Smooth muscle cell (in vitro differentiated cells): ENCODE measurements around the gene CTPS2. TPM values are rescaled to one million over a fixed set of nuclear protein-coding genes. Genes with fewer than 3 reads are reported as not detected.

Source experiments
- DNase-seq: peaks from one replicate; lab custom pipeline; 2025; ENCODE audit not compliant: unreplicated experiment; lab: John Stamatoyannopoulos, UW
- H2AFZ ChIP-seq: fragments of 200-600 bp; sonication (generic); 2 replicates; pipeline ENCODE4 v1.6.0; 2016; ENCODE audit warnings: antibody characterized with exemption, low read depth, mild to moderate bottlenecking
- H3F3A ChIP-seq: fragments of 200-600 bp; sonication (generic); 2 replicates; pipeline ENCODE4 v1.6.0; 2017; ENCODE audit warnings: antibody characterized with exemption, low read depth
- H3K27ac ChIP-seq: fragments of 200-600 bp; sonication (generic); 2 replicates; pipeline ENCODE4 v1.5.1; 2016; ENCODE audit warnings: low read depth, mild to moderate bottlenecking
- H3K27me3 ChIP-seq: fragments of 200-600 bp; sonication (generic); 2 replicates; pipeline ENCODE4 v1.6.1; 2016; ENCODE audit warnings: low read depth, mild to moderate bottlenecking
- H3K36me3 ChIP-seq: fragments of 200-600 bp; sonication (generic); 2 replicates; pipeline ENCODE4 v1.5.1; 2016; ENCODE audit warnings: low read depth
- H3K4me1 ChIP-seq: fragments of 200-600 bp; sonication (generic); 2 replicates; pipeline ENCODE4 v1.5.1; 2016; ENCODE audit warnings: low read depth
- H3K4me2 ChIP-seq: fragments of 200-600 bp; sonication (generic); 2 replicates; pipeline ENCODE4 v1.6.0; 2016; ENCODE audit warnings: mild to moderate bottlenecking
- H3K4me3 ChIP-seq: fragments of 200-600 bp; sonication (generic); 2 replicates; pipeline ENCODE4 v1.5.1; 2016; ENCODE audit warnings: mild to moderate bottlenecking
- H3K79me2 ChIP-seq: fragments of 200-600 bp; sonication (generic); 2 replicates; pipeline ENCODE4 v1.6.0; 2016; ENCODE audit warnings: low read depth, mild to moderate bottlenecking
- H3K9ac ChIP-seq: fragments of 200-600 bp; sonication (generic); 2 replicates; pipeline ENCODE4 v1.6.0; 2016; ENCODE audit warnings: low read depth
- H3K9me3 ChIP-seq: fragments of 200-600 bp; sonication (generic); replicated peaks from 2 replicates; pipeline ENCODE4 v1.5.1; 2016; ENCODE audit warnings: low read depth
- H4K20me1 ChIP-seq: fragments of 200-600 bp; sonication (generic); 2 replicates; pipeline ENCODE4 v1.6.0; 2016; ENCODE audit warnings: low read depth
- WGBS: methylation state at CpG from one replicate; pipeline ENCODE4 v1.1.7; 2016; ENCODE audit warnings: low lambda C conversion rate; 5-methylcytosine and 5-hydroxymethylcytosine counted together
- polyA plus RNA-seq: library from polyadenylated mRNA; unstranded; fragments of >200 nt; fragmentation: Nextera tagmentation; extraction: Ambion mirVana; gene quantifications from 2 replicates; pipeline ENCODE4 v1.2.1, GENCODE V29; 2016
- total RNA-seq: library from RNA; depleted of rRNA; stranded (reverse); fragments of >200 nt; gene quantifications from 2 replicates; pipeline ENCODE4 v1.2.3, GENCODE V29; 2014
- TF ChIP-seq, protein P1 (sequence below): fragments of 200-600 bp; sonication (generic); IDR thresholded peaks from 2 replicates; pipeline ENCODE4 v1.5.1; 2017; ENCODE audit warnings: borderline replicate concordance, mild to moderate bottlenecking, antibody characterized with exemption; ENCODE audit not compliant: insufficient read depth, poor library complexity, severe bottlenecking

The CTPS2 gene
- total and polyA plus RNA-seq, 2 experiments from 2014 or later = 19.4 to 37.1 TPM

DNA sequence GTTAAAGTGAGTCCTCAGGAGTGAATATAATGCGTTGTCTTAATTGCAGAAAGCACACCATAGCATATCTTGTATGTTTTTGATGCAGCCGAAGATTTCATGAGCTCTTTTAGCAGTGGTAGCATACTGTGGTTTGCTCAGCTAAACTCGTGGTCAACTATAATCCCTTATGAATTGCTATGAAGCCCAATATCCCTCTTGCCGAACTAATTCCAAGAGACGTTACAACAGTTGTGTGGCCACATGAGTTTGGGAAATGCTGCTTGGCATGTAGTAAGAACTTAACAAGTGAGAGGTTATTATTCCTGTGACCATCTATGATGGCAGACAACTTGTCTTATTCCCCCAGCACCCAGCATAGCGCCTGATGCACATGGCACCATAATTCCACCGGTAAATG, 37.7 kb upstream of the CTPS2 start:
- H3K9ac ChIP-seq = no peak overlapping the region
- TF ChIP-seq, protein P1, sequence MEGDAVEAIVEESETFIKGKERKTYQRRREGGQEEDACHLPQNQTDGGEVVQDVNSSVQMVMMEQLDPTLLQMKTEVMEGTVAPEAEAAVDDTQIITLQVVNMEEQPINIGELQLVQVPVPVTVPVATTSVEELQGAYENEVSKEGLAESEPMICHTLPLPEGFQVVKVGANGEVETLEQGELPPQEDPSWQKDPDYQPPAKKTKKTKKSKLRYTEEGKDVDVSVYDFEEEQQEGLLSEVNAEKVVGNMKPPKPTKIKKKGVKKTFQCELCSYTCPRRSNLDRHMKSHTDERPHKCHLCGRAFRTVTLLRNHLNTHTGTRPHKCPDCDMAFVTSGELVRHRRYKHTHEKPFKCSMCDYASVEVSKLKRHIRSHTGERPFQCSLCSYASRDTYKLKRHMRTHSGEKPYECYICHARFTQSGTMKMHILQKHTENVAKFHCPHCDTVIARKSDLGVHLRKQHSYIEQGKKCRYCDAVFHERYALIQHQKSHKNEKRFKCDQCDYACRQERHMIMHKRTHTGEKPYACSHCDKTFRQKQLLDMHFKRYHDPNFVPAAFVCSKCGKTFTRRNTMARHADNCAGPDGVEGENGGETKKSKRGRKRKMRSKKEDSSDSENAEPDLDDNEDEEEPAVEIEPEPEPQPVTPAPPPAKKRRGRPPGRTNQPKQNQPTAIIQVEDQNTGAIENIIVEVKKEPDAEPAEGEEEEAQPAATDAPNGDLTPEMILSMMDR = no peak
- H3K36me3 ChIP-seq = peaks cover 11% of the 10 kb centered on the region
- no peaks in the 10 kb centered on the region for H3K79me2 ChIP-seq
- WGBS = 60% methylated on average over 7 of the region's 7 CpGs
- H3K4me3 ChIP-seq = no peak overlapping the region
- no peak overlapping the region for H3K4me2 ChIP-seq
- no peaks in the 10 kb centered on the region for H3K27me3 ChIP-seq
- DNase-seq = no peak
- no peaks in the 10 kb centered on the region for H3F3A ChIP-seq
- H3K4me1 ChIP-seq = peaks cover 4% of the 10 kb centered on the region
- H4K20me1 ChIP-seq = peaks cover 63% of the 10 kb centered on the region
- H3K9me3 ChIP-seq = no peaks in the 10 kb centered on the region
- no peak overlapping the region for H2AFZ ChIP-seq
- no peak overlapping the region for H3K27ac ChIP-seq

DNA sequence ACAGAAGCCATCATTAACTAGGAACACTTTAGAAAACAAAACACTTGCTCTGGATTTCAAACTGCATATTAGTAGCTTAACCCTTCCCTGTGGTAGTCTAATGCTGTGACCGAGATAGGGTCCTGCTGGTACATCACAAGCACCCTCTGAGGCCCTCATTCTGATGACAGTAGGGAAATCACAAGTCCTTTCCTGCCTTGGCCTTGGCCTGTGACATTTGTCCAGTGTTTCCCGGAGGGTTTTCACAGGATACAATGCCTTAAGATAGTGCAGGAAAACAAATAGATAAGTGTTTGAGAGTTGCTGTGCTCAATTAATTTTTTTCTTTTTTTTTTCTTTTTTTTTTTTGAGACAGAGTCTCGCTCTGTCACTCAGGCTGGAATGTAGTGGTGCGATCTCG, 36.0 kb upstream of the CTPS2 start:
- Histone ChIP-seq H3K9me3 (no peaks in the 10 kb centered on the region), H3K36me3 (peaks cover 11% of the 10 kb centered on the region), H3K4me2 (no peak overlapping the region), H3K4me3 (no peak overlapping the region), H2AFZ (no peak overlapping the region), H3K27ac (no peak overlapping the region), H3K27me3 (no peaks in the 10 kb centered on the region), H3K9ac (no peak overlapping the region), H3K79me2 (no peaks in the 10 kb centered on the region), H4K20me1 (peaks cover 67% of the 10 kb centered on the region), H3K4me1 (peaks cover under 1% of the 10 kb centered on the region), H3F3A (no peaks in the 10 kb centered on the region)
- 99% methylated on average over 5 of the region's 5 CpGs for WGBS
- DNase-seq = no peak
- TF ChIP-seq, protein P1 = no peak

DNA sequence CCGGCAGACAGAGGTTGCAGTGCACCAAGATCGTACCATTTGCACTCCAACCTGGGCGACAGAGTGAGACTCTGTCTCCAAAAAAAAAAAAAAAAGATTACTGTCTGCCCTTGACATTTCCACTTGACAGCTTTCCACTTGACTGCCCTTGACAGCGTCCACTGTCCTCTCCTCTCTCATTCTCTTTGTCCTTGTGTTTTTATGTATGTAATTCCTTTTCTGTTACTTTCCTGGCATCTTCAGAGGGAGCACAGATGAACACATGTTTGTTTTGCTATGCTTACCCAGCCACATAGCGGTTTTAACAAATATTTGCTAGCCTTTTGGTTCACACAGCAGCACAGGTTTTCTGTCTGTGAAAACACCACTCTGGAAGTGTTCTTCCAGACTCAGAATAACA, 33.2 kb upstream of the CTPS2 start:
- Histone ChIP-seq H3K36me3 (peaks cover 19% of the 10 kb centered on the region), H3K4me3 (no peak overlapping the region), H3K27me3 (no peaks in the 10 kb centered on the region), H4K20me1 (peaks cover 50% of the 10 kb centered on the region), H3K27ac (no peak overlapping the region), H3K9ac (no peak overlapping the region), H3K4me1 (no peaks in the 10 kb centered on the region), H2AFZ (no peak overlapping the region), H3K79me2 (no peaks in the 10 kb centered on the region), H3F3A (no peaks in the 10 kb centered on the region), H3K9me3 (no peaks in the 10 kb centered on the region), H3K4me2 (no peak overlapping the region)
- no peak for DNase-seq
- TF ChIP-seq, protein P1 = no peak
- 98% methylated on average over 5 of the region's 5 CpGs for WGBS

DNA sequence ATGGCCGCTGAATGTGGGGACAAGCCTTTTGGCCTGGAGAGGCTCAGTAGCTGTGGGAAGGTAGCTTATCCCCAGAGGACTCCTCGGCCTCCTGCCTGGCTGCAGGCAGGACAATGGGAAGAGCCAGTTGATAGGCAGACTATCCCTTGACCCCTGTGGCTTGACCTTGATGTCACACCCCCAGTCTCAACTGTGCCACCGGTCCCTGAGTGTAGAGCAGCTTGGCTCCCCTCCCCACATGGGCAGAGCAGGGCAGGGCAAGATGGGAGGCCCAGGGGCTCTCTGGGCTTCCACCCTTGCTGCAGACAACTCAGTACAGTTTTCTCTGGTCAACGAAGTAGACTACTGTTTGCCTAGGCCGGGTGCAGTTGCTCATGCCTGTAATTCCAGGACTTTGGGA, 32.6 kb upstream of the CTPS2 start:
- Histone ChIP-seq H3K4me2 (no peak overlapping the region), H3K9me3 (no peaks in the 10 kb centered on the region), H3K4me1 (no peaks in the 10 kb centered on the region), H4K20me1 (peaks cover 45% of the 10 kb centered on the region), H3K27ac (no peak overlapping the region), H3K27me3 (no peaks in the 10 kb centered on the region), H3K36me3 (peaks cover 19% of the 10 kb centered on the region), H3K79me2 (no peaks in the 10 kb centered on the region), H2AFZ (no peak overlapping the region), H3F3A (no peaks in the 10 kb centered on the region), H3K9ac (no peak overlapping the region), H3K4me3 (no peak overlapping the region)
- DNase-seq = no peak
- TF ChIP-seq, protein P1 = no peak
- 91% methylated on average over 5 of the region's 5 CpGs for whole genome bisulfite sequencing
